ENCODE data around the gene ZFP3. TPM values are rescaled to one million over a fixed set of nuclear protein-coding genes. Genes with fewer than 3 reads are reported as not detected.
A peak's percentile ranks its signal among the peaks of the same experiment; 100 is the strongest.
"Not testable (repeated sequence)": the region's sequence is repeated elsewhere in the genome, so short reads cannot be mapped to it uniquely, and the experiment has no call there.

Gene ZFP3
- total RNA-seq, 2 experiments from 2014 or later, result 0.62 to 0.83 TPM

DNA sequence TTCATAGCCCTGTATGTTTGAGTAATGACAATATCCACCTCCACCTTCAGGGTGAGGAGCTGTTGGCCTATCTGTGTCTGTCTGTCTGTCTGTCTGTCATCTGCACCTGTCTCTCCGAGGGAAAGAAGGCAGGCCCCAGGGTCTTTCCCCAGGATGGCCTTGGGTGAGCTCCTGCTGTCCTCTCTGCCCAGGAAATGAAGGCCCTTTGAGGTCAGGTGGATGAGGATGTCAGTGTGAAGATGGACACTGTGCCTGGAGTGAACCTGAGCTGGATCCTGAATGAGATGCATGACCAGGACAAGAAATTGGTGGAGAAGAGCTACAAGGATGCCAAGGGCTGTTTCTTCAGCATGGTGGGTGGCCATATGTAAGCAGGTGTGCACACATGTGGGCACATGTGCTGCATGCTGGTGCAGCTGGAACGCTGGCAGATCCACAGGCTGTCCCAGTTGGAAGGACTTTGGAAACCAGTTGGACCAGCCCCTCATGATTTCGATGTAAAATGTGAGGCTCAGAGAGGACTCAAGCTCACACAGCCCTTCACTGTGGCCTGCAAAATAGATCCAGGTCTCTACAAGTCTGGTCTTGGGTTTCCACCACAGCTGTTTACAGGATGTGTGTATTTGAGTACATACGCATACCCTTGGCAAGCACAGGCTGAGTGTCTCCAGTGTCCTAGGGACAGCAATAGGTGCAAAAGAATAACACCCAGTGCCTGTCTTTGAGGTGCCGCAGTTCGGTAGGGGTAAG, 42.3 kb downstream of the ZFP3 start:
- H3K4me3 Mint-ChIP-seq; intact Hi-C loops (cut with micrococcal nuclease); H3K36me3 Mint-ChIP-seq (ENCODE audit: low read depth); H3K4me1 Mint-ChIP-seq (ENCODE audit: low read depth); H3K27ac Mint-ChIP-seq; CTCF ChIA-PET; DNase-seq; H3K9me3 Mint-ChIP-seq: not testable (repeated sequence)
- H3K27me3 Mint-ChIP-seq (ENCODE audit: low read depth), result peaks cover 43% of the 10 kb centered on the region

DNA sequence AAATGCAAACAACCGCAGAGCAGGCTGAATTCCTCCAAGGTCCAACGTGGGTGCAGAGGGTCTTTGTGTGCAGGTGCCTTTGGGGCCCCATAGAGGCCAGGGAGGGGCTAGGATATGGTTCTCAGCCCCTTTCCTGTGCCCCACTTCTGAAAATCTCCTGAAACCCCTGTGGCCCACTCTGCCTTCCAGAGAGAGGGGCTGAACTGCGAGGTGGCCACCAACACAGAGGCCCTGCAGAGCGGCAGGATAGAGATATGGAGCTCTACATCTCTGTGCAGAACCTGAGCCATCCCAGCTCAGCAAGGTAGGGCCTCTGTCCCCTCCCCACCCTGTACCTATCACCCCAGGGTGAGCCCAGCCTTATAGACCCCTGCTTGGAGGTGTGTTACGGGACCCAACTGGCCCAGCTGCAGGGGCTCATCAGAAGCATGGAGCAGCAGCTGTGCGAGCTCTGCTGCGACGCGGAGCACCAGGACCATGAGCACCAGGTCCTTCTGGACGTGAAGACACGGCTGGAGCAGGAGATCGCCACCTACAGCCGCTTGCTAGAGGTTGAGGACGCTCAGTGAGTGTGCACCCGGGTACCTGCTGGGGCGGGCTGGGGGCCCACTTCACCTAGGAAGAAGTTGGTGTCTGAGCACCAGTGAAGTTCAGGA, 43.0 kb downstream of the ZFP3 start:
- no peak overlapping the region for H3K27ac Mint-ChIP-seq
- peaks cover 4% of the 10 kb centered on the region for H3K4me1 Mint-ChIP-seq (ENCODE audit: low read depth)
- DNase-seq, result no peak
- intact Hi-C loops (cut with micrococcal nuclease), result no loop called here
- H3K27me3 Mint-ChIP-seq (ENCODE audit: low read depth), result peaks cover 39% of the 10 kb centered on the region
- H3K4me3 Mint-ChIP-seq, result no peak overlapping the region
- no peaks in the 10 kb centered on the region for H3K36me3 Mint-ChIP-seq (ENCODE audit: low read depth)
- CTCF ChIA-PET, result no interaction called here
- H3K9me3 Mint-ChIP-seq, result no peaks in the 10 kb centered on the region

DNA sequence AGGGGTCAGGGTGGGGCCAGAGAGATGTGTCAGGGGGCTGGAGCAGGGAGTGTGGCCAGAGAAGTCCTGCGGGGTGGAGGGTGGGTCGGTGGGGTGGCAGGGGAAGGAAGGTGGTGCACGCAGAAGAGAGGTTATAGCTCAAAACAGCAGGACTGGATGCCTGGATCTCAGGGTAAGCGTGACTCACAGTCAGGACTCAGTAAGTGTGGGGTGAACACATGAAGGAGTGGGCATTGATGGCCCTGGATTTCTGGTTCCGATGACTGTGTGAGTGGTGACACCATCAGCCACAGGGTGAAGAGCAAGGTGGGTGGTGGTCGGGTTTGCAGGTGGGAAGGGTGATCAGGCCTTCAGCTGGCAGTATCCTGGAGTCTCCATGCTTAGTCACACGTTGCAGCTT, 43.8 kb downstream of the ZFP3 start:
- H3K36me3 Mint-ChIP-seq (ENCODE audit: low read depth); H3K4me1 Mint-ChIP-seq (ENCODE audit: low read depth); H3K9me3 Mint-ChIP-seq; H3K4me3 Mint-ChIP-seq; intact Hi-C loops (cut with micrococcal nuclease); H3K27ac Mint-ChIP-seq; DNase-seq; CTCF ChIA-PET: not testable (repeated sequence)
- H3K27me3 Mint-ChIP-seq (ENCODE audit: low read depth), result peaks cover 32% of the 10 kb centered on the region

- intact Hi-C loops (cut with micrococcal nuclease), result no loop called here
- no peaks in the 10 kb centered on the region for H3K36me3 Mint-ChIP-seq (ENCODE audit: low read depth)
- peak; percentile 17 for DNase-seq
- H3K27me3 Mint-ChIP-seq (ENCODE audit: low read depth), result peaks cover 35% of the 10 kb centered on the region
- H3K4me1 Mint-ChIP-seq (ENCODE audit: low read depth), result peaks cover 4% of the 10 kb centered on the region
- CTCF ChIA-PET, result no interaction called here
- H3K4me3 Mint-ChIP-seq, result peak overlapping the region; percentile 28
- H3K27ac Mint-ChIP-seq, result no peak overlapping the region
- no peaks in the 10 kb centered on the region for H3K9me3 Mint-ChIP-seq
Observed at GRCh38 chr17:5122586-5123342, 44.5 kb downstream of the ZFP3 start.

- no peaks in the 10 kb centered on the region for H3K36me3 Mint-ChIP-seq (ENCODE audit: low read depth)
- no peak overlapping the region for H3K4me3 Mint-ChIP-seq
- intact Hi-C loops (cut with micrococcal nuclease), result no loop called here
- no peak for DNase-seq
- no peak overlapping the region for H3K27ac Mint-ChIP-seq
- CTCF ChIA-PET, result no interaction called here
- H3K4me1 Mint-ChIP-seq (ENCODE audit: low read depth), result peaks cover 4% of the 10 kb centered on the region
- peaks cover 34% of the 10 kb centered on the region for H3K27me3 Mint-ChIP-seq (ENCODE audit: low read depth)
- H3K9me3 Mint-ChIP-seq, result no peaks in the 10 kb centered on the region
Observed at GRCh38 chr17:5123343-5124124, 45.3 kb downstream of the ZFP3 start.

DNA sequence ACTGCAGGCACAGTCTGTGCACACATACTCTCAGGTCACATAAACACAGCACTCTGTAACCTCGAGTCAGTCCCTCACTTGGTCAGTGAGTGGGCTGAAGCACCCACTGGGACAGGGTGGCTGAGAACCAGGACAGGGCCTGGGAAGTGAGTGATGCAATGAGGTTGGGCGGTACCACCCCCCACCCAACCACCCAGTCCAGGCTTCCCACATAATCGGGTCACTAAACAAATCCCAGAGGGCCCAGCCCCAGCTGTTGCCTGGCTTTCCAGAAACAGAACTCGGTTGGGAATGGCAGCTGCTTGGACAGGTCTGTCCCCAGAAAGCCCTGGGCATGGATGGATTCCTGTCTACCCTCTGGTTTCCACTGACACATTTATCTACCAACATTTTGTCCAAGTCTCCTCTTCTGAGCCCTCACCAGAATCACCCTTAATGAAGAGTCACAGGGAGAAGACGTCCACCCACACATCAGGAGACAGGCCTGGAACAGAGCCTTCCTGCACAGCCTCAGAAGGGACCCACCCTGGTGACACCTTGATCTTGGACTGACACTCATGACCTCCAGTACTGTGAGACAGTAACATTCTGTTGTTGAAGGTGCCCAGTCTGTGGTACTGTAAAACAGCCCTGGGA, 46.0 kb downstream of the ZFP3 start:
- H3K9me3 Mint-ChIP-seq; H3K27ac Mint-ChIP-seq; CTCF ChIA-PET; H3K4me1 Mint-ChIP-seq (ENCODE audit: low read depth); intact Hi-C loops (cut with micrococcal nuclease); DNase-seq; H3K4me3 Mint-ChIP-seq; H3K36me3 Mint-ChIP-seq (ENCODE audit: low read depth): not testable (repeated sequence)
- H3K27me3 Mint-ChIP-seq (ENCODE audit: low read depth), result peaks cover 34% of the 10 kb centered on the region

GRCh38 chr17:5124896-5125295, 46.6 kb downstream of the ZFP3 start:
- H3K27me3 Mint-ChIP-seq (ENCODE audit: low read depth), result peaks cover 34% of the 10 kb centered on the region
- H3K4me3 Mint-ChIP-seq; DNase-seq; H3K9me3 Mint-ChIP-seq; H3K4me1 Mint-ChIP-seq (ENCODE audit: low read depth); H3K36me3 Mint-ChIP-seq (ENCODE audit: low read depth); CTCF ChIA-PET; intact Hi-C loops (cut with micrococcal nuclease); H3K27ac Mint-ChIP-seq: not testable (repeated sequence)

DNA sequence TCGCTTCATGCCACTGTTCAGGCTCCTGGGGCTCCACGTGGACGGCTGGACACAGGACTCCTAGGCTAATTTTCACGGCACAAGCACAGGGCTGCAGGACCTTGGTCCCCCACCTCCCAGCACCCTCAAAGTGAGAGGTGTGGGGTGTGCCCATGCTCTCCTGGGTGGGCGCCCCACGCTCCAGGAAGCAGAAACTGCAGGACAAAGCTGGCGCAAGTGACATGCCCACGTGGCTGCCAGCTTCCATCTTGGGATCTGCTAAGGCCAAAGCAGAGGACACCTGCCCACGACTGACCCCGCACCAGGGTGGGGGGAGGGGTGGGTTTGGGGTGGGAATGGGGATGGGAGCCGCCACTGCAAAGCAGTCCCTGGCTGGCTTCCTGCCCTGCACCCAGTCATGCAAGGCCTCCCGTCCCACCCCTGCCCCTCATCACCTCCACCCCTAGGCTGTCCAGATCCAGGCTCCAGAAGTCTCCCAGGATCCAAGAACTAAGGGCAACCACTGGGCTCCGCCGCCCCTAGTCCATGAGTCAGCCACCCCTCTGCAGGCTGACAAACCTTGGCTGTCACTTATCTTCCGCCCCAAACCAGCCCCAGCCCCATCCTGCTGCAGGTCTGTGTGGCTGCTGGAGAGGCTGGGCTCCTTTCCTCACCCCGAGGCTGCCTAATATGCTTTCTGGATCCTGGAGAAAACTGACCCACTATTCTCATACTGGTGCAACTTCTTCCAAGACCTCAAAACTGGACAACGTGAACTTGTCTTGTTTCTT, 48.6 kb downstream of the ZFP3 start:
- Mint-ChIP-seq H3K27me3 (ENCODE audit: low read depth) (peaks cover 24% of the 10 kb centered on the region), H3K9me3 (no peaks in the 10 kb centered on the region), H3K36me3 (ENCODE audit: low read depth) (no peaks in the 10 kb centered on the region), H3K4me3 (no peak overlapping the region), H3K4me1 (ENCODE audit: low read depth) (peaks cover 4% of the 10 kb centered on the region), H3K27ac (no peak overlapping the region)
- CTCF ChIA-PET, result no interaction called here
- intact Hi-C loops (cut with micrococcal nuclease), result no loop called here
- no peak for DNase-seq

DNA sequence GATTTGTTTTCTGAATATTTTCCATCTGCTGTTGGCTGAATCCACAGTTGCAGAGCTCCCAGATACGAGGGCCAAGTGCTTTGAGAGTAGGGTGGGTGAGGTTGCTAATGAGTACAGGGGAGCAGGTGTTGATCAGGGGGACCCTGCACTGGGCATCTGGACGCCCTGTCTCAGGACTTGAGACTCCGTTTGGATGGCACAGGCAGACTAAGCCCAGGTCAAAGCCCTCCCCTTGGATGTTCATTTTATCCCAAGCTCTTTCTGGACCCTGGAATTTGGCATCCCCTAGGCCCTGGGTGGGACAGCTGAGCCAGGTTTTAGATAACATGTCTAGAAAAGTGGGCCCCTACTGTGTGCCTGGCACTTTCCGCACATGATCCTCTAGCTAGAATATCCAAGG, 49.6 kb downstream of the ZFP3 start:
- Mint-ChIP-seq H3K9me3 (no peaks in the 10 kb centered on the region), H3K27ac (no peak overlapping the region), H3K27me3 (ENCODE audit: low read depth) (peaks cover 20% of the 10 kb centered on the region), H3K4me3 (no peak overlapping the region), H3K36me3 (ENCODE audit: low read depth) (no peaks in the 10 kb centered on the region), H3K4me1 (ENCODE audit: low read depth) (peaks cover 2% of the 10 kb centered on the region)
- CTCF ChIA-PET, result no interaction called here
- DNase-seq, result no peak
- intact Hi-C loops (cut with micrococcal nuclease), result no loop called here

GRCh38 chr17:5128387-5128786, 50.1 kb downstream of the ZFP3 start:
- CTCF ChIA-PET; H3K36me3 Mint-ChIP-seq (ENCODE audit: low read depth); H3K27ac Mint-ChIP-seq: not testable (repeated sequence)

DNA sequence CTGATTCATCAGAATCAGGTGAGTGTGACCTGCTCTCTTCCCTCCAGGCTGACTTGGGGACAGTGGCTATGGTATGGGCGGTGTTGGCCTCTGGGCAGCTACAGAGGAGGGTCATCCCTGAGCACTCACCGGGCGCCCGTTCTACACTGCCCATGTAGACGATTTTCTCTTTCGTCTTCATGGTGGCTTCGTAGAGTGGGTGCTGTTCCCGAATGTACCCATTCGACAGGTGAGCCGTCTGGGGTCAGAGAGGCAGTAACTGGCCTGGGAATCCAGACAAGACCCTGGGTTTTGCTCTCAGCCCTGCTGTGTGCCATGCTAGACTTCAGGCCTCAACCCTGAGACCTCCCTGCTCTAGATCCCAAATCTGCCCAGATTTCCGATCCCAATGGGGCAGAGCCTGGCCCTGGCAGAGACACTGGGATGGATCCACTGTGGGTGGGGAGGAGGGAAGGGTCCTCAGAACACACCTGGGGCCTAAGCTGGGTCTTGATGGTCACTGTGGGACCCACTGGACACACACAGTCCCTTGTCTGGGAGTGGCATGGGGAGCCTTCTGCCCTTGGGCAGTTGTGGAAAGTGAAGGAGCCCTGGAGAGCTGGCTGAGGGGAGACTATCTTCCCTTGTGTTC, 50.8 kb downstream of the ZFP3 start:
- Mint-ChIP-seq H3K27me3 (ENCODE audit: low read depth) (peaks cover 15% of the 10 kb centered on the region), H3K27ac (no peak overlapping the region), H3K36me3 (ENCODE audit: low read depth) (no peaks in the 10 kb centered on the region), H3K4me3 (no peak overlapping the region), H3K4me1 (ENCODE audit: low read depth) (no peaks in the 10 kb centered on the region), H3K9me3 (no peaks in the 10 kb centered on the region)
- DNase-seq, result no peak
- intact Hi-C loops (cut with micrococcal nuclease), result no loop called here
- CTCF ChIA-PET, result no interaction called here

More at GRCh38 chr17:5128387-5128786, 50.1 kb downstream of the ZFP3 start:
- H3K4me3 Mint-ChIP-seq; intact Hi-C loops (cut with micrococcal nuclease); DNase-seq; H3K9me3 Mint-ChIP-seq; H3K4me1 Mint-ChIP-seq (ENCODE audit: low read depth): not testable (repeated sequence)
- H3K27me3 Mint-ChIP-seq (ENCODE audit: low read depth), result peaks cover 20% of the 10 kb centered on the region
